HepG2 (cell line): ENCODE data around the gene BMERB1. TPM values are rescaled to one million over a fixed set of nuclear protein-coding genes. Genes with fewer than 3 reads are reported as not detected.

ENCODE experiments used
- CEBPG ChIP-seq: IDR thresholded peaks from 2 replicates; pipeline ENCODE4 v1.6.1; 2016
- EED ChIP-seq: sonication (generic); formaldehyde crosslinking; IDR thresholded peaks from 2 replicates; pipeline ENCODE4 v1.5.0; 2020; ENCODE audit warnings: mild to moderate bottlenecking, missing genetic modification reagents
- FOXO1 ChIP-seq: sonication (generic); formaldehyde crosslinking; IDR thresholded peaks from 2 replicates; pipeline ENCODE4 v1.4.0; 2020; ENCODE audit warnings: missing genetic modification reagents
- HHEX ChIP-seq: IDR thresholded peaks from 2 replicates; pipeline ENCODE4 v1.6.1; 2016; ENCODE audit warnings: control low read depth
- HOXA3 ChIP-seq: sonication (generic); formaldehyde crosslinking; IDR thresholded peaks from 2 replicates; pipeline ENCODE4 v1.5.0; 2020; ENCODE audit warnings: missing genetic modification reagents
- KDM6A ChIP-seq: IDR thresholded peaks from 2 replicates; pipeline ENCODE4 v1.6.1; 2016; ENCODE audit warnings: low read depth
- KLF12 ChIP-seq: sonication (generic); formaldehyde crosslinking; IDR thresholded peaks from 2 replicates; pipeline ENCODE4 v1.4.0; 2020; ENCODE audit warnings: missing genetic modification reagents, borderline replicate concordance
- MED1 ChIP-seq: sonication (generic); formaldehyde crosslinking; IDR thresholded peaks from 2 replicates; pipeline ENCODE4 v1.4.0; 2020; ENCODE audit warnings: missing genetic modification reagents
- NFE2L1 ChIP-seq: sonication (generic); formaldehyde crosslinking; IDR thresholded peaks from 2 replicates; pipeline ENCODE4 v1.4.0; 2020; ENCODE audit warnings: missing genetic modification reagents, mild to moderate bottlenecking, borderline replicate concordance
- RCOR2 ChIP-seq: IDR thresholded peaks from 2 replicates; pipeline ENCODE4 v1.6.1; 2016; ENCODE audit warnings: missing biosample characterization, missing genetic modification reagents
- SIN3B ChIP-seq: fragments of 150-350 bp; IDR thresholded peaks from 2 replicates; pipeline ENCODE4 v1.6.1; 2014; ENCODE audit warnings: low read length
- STAG1 ChIP-seq: sonication (generic); formaldehyde crosslinking; IDR thresholded peaks from 2 replicates; pipeline ENCODE4 v1.4.0; 2020; ENCODE audit warnings: missing genetic modification reagents
- TARDBP ChIP-seq: sonication (generic); formaldehyde crosslinking; IDR thresholded peaks from 2 replicates; pipeline ENCODE4 v1.8.0; 2022; ENCODE audit warnings: mild to moderate bottlenecking, missing genetic modification reagents
- WIZ ChIP-seq: sonication (generic); formaldehyde crosslinking; IDR thresholded peaks from 2 replicates; pipeline ENCODE4 v1.5.1; 2020; ENCODE audit warnings: mild to moderate bottlenecking, missing genetic modification reagents
- XRCC5 ChIP-seq: fragments of 200-400 bp; formaldehyde crosslinking; optimal IDR thresholded peaks from 2 replicates; pipeline ENCODE3; 2017; ENCODE audit warnings: mild to moderate bottlenecking, low read length
- ZKSCAN5 ChIP-seq: sonication (generic); formaldehyde crosslinking; IDR thresholded peaks from 2 replicates; pipeline ENCODE4 v1.5.1; 2020; ENCODE audit warnings: mild to moderate bottlenecking, missing genetic modification reagents
- ZMYM2 ChIP-seq: sonication (generic); formaldehyde crosslinking; IDR thresholded peaks from 2 replicates; pipeline ENCODE4 v1.8.0; 2022; ENCODE audit warnings: mild to moderate bottlenecking, missing genetic modification reagents
- ZMYM4 ChIP-seq: sonication (generic); formaldehyde crosslinking; IDR thresholded peaks from 2 replicates; pipeline ENCODE4 v1.8.1; 2023; ENCODE audit warnings: mild to moderate bottlenecking, missing genetic modification reagents
- ZNF234 ChIP-seq: sonication (generic); formaldehyde crosslinking; conservative IDR thresholded peaks from 2 replicates; pipeline ENCODE4 v1.5.1; 2020; ENCODE audit warnings: mild to moderate bottlenecking, missing genetic modification reagents
- ZNF3 ChIP-seq: IDR thresholded peaks from 2 replicates; pipeline ENCODE4 v1.7.0; 2017; ENCODE audit warnings: inconsistent platforms
- ZNF430 ChIP-seq: sonication (generic); formaldehyde crosslinking; IDR thresholded peaks from 2 replicates; pipeline ENCODE4 v1.9.0; 2021; ENCODE audit warnings: mild to moderate bottlenecking, missing genetic modification reagents
- ZNF607 ChIP-seq: sonication (generic); formaldehyde crosslinking; IDR thresholded peaks from 2 replicates; pipeline ENCODE4 v1.5.1; 2020; ENCODE audit warnings: missing genetic modification reagents, mild to moderate bottlenecking, borderline replicate concordance
- ZNF619 ChIP-seq: sonication (generic); formaldehyde crosslinking; IDR thresholded peaks from 2 replicates; pipeline ENCODE4 v1.4.0; 2020; ENCODE audit warnings: mild to moderate bottlenecking, missing genetic modification reagents
- ZNF883 ChIP-seq: sonication (generic); formaldehyde crosslinking; IDR thresholded peaks from 2 replicates; pipeline ENCODE4 v1.5.1; 2020; ENCODE audit warnings: mild to moderate bottlenecking, missing genetic modification reagents; ENCODE audit errors: not compliant biosample characterization
- polyA plus RNA-seq, 8 experiments: library from polyadenylated mRNA; depleted of rRNA in 3 of 8; stranded (reverse) in 7 of 8; unstranded in 1 of 8; fragments of >200 nt; fragmentation: Illumina TruSeq in 4 of 8; extraction: Trizol in 4 of 8; gene quantifications; 2 replicates each; pipeline versions ENCODE4 v1.2.1 to v1.2.3, GENCODE V29; 2011 to 2016; ENCODE audit warnings: low read depth in 4 of 8, missing spikeins in 1 of 8, mixed read lengths in 1 of 8; ENCODE audit not compliant: insufficient read depth in 1 of 8
- total RNA-seq, 5 experiments: library from RNA; depleted of rRNA; stranded (reverse); fragments of >200 nt; fragmentation: Illumina TruSeq; extraction: Trizol; gene quantifications; 2 replicates each; pipeline ENCODE4 v1.2.3, GENCODE V29; 2016; ENCODE audit warnings: low read depth in 1 of 5
- TF ChIP-seq, protein P1 (sequence below): sonication (generic); formaldehyde crosslinking; IDR thresholded peaks from 2 replicates; pipeline ENCODE4 v1.8.0; 2023; ENCODE audit warnings: mild to moderate bottlenecking, missing genetic modification reagents
- TF ChIP-seq, protein P2 (sequence below): sonication (generic); formaldehyde crosslinking; IDR thresholded peaks from 2 replicates; pipeline ENCODE4; 2020; ENCODE audit warnings: missing genetic modification reagents, mild to moderate bottlenecking, borderline replicate concordance
- TF ChIP-seq, protein P3 (sequence below): sonication (generic); formaldehyde crosslinking; IDR thresholded peaks from 2 replicates; pipeline ENCODE4 v1.4.0; 2020; ENCODE audit warnings: missing genetic modification reagents, borderline replicate concordance

The BMERB1 gene
- total and polyA plus RNA-seq, 2 of the 13 experiments (the other 11 are each of a cell fraction or from before 2014, with no cell fraction given) = 1.4 TPM

DNA sequence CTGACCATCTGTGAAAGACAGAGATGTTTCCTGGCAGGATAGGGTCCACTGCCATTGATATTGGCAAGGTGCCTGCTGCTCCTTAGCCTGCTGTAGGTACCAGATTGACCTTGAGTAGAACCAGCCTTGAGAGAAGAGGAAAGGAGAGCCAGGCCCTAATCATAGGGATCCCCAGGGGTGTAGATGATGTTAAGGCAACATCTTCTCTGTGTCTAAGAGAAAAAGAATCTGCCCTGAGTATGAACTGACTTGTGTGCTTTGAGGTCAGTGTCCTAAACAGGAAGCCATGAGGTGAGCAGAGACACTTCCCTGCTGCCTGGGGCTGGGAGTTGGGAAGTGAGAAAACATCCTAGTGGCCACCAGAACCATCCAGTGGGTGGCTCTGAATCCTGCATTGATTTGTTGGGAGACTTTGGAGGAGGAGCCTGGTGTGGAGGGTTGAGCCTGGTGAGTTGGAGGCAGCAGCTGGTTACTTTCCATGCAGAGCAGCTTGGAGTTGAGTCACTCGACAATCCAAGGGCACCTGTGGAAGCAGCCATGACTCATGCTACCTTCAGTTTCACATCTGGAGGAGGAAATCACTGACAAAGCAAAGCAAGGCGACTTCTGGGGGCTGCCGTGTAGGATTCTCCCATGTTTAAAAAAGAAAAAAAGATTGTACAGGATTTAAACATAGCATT lies 47.8 kb downstream of the BMERB1 start (continued):
- TF ChIP-seq, protein P1, sequence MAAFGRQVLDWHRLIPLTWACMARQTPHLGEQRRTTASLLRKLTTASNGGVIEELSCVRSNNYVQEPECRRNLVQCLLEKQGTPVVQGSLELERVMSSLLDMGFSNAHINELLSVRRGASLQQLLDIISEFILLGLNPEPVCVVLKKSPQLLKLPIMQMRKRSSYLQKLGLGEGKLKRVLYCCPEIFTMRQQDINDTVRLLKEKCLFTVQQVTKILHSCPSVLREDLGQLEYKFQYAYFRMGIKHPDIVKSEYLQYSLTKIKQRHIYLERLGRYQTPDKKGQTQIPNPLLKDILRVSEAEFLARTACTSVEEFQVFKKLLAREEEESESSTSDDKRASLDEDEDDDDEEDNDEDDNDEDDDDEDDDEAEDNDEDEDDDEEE (CRISPR knock-in tag) = peak; percentile 69; the same call in 1 of the 2 replicates
- TF ChIP-seq KDM6A = no peak
- TF ChIP-seq KLF12 (CRISPR knock-in tag) = no peak
- peak; percentile 73 for TF ChIP-seq HOXA3
- peak; percentile 24; the same call in 1 of the 2 replicates for TF ChIP-seq SIN3B
- peak; percentile 88 for TF ChIP-seq ZMYM4 (CRISPR knock-in tag)
- TF ChIP-seq XRCC5 = peak; percentile 95
- TF ChIP-seq STAG1 = peak; percentile 56
- TF ChIP-seq ZMYM2 (CRISPR knock-in tag) = peak; percentile 59; the same call in 1 of the 2 replicates
- TF ChIP-seq, protein P2, sequence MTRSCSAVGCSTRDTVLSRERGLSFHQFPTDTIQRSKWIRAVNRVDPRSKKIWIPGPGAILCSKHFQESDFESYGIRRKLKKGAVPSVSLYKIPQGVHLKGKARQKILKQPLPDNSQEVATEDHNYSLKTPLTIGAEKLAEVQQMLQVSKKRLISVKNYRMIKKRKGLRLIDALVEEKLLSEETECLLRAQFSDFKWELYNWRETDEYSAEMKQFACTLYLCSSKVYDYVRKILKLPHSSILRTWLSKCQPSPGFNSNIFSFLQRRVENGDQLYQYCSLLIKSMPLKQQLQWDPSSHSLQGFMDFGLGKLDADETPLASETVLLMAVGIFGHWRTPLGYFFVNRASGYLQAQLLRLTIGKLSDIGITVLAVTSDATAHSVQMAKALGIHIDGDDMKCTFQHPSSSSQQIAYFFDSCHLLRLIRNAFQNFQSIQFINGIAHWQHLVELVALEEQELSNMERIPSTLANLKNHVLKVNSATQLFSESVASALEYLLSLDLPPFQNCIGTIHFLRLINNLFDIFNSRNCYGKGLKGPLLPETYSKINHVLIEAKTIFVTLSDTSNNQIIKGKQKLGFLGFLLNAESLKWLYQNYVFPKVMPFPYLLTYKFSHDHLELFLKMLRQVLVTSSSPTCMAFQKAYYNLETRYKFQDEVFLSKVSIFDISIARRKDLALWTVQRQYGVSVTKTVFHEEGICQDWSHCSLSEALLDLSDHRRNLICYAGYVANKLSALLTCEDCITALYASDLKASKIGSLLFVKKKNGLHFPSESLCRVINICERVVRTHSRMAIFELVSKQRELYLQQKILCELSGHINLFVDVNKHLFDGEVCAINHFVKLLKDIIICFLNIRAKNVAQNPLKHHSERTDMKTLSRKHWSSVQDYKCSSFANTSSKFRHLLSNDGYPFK (CRISPR knock-in tag) = peak; percentile 58
- TF ChIP-seq FOXO1 (CRISPR knock-in tag) = peak; percentile 60; the same call in 1 of the 2 replicates
- peak; percentile 48 for TF ChIP-seq ZNF883
- 0 out of 2 replicates have a peak, but pooled peaks have one; percentile 17 for TF ChIP-seq WIZ
- TF ChIP-seq HHEX (CRISPR knock-in tag) = peak; percentile 60; the same call in 1 of the 2 replicates
- no peak for TF ChIP-seq ZNF234 (CRISPR knock-in tag)
- no peak for TF ChIP-seq ZNF430 (CRISPR knock-in tag)
- peak; percentile 99 for TF ChIP-seq ZKSCAN5 (CRISPR knock-in tag)
- TF ChIP-seq CEBPG = peak; percentile 50
- TF ChIP-seq TARDBP (CRISPR knock-in tag) = 0 out of 2 replicates have a peak, but pooled peaks have one; percentile 62
- TF ChIP-seq EED = no peak
- TF ChIP-seq, protein P3, sequence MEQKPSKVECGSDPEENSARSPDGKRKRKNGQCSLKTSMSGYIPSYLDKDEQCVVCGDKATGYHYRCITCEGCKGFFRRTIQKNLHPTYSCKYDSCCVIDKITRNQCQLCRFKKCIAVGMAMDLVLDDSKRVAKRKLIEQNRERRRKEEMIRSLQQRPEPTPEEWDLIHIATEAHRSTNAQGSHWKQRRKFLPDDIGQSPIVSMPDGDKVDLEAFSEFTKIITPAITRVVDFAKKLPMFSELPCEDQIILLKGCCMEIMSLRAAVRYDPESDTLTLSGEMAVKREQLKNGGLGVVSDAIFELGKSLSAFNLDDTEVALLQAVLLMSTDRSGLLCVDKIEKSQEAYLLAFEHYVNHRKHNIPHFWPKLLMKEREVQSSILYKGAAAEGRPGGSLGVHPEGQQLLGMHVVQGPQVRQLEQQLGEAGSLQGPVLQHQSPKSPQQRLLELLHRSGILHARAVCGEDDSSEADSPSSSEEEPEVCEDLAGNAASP = peak; percentile 76; the same call in 1 of the 2 replicates
- no peak for TF ChIP-seq NFE2L1 (CRISPR knock-in tag)
- peak; percentile 82 for TF ChIP-seq MED1 (CRISPR knock-in tag)
- TF ChIP-seq ZNF619 = peak; percentile 90
- TF ChIP-seq ZNF607 = peak; percentile 47; the same call in 1 of the 2 replicates
- peak; percentile 48; the same call in 1 of the 2 replicates for TF ChIP-seq RCOR2
- TF ChIP-seq ZNF3 (CRISPR knock-in tag) = peak; percentile 97
